ENCODE results near the gene DIS3L2. TPM values are rescaled to one million over a fixed set of nuclear protein-coding genes. Genes with fewer than 3 reads are reported as not detected.
"Not testable (repeated sequence)": the region's sequence is repeated elsewhere in the genome, so short reads cannot be mapped to it uniquely, and the experiment has no call there.

DIS3L2 gene
- total RNA-seq, 1 donor from 2014 or later: 53.6 TPM

- H3K27me3 Mint-ChIP-seq: peaks cover 65% of the 10 kb centered on the region
- no peak for DNase-seq (ENCODE audit: extremely low spot score, unreplicated experiment)
- no peaks in the 10 kb centered on the region for H3K9me3 Mint-ChIP-seq
- H3K36me3 Mint-ChIP-seq: peaks cover 3% of the 10 kb centered on the region
- no peak for TF ChIP-seq CTCF (conservative IDR thresholded peaks at IDR 0.05)
- H3K4me1 Mint-ChIP-seq (ENCODE audit: unreplicated experiment): peaks cover 14% of the 10 kb centered on the region
- no peak overlapping the region for H3K27ac Mint-ChIP-seq
- H3K4me3 Mint-ChIP-seq: no peak overlapping the region
Observed at GRCh38 chr2:232384466-232384865, 423.0 kb downstream of the DIS3L2 start.

- Mint-ChIP-seq H3K27me3 (peaks cover 71% of the 10 kb centered on the region), H3K4me1 (ENCODE audit: unreplicated experiment) (peaks cover 14% of the 10 kb centered on the region)
- H3K4me3 Mint-ChIP-seq; DNase-seq (ENCODE audit: extremely low spot score, unreplicated experiment); H3K9me3 Mint-ChIP-seq; H3K27ac Mint-ChIP-seq; H3K36me3 Mint-ChIP-seq: not testable (repeated sequence)
Observed at GRCh38 chr2:232385058-232385457, 423.5 kb downstream of the DIS3L2 start.

GRCh38 chr2:232385660-232386489 is 424.4 kb downstream of the DIS3L2 start:
- peak; percentile 6 for TF ChIP-seq CTCF (conservative IDR thresholded peaks at IDR 0.05)
- no peak for DNase-seq (ENCODE audit: extremely low spot score, unreplicated experiment)
- H3K4me1 Mint-ChIP-seq (ENCODE audit: unreplicated experiment): peaks cover 14% of the 10 kb centered on the region
- peak overlapping the region; percentile 58 for H3K27ac Mint-ChIP-seq
- H3K36me3 Mint-ChIP-seq: peaks cover 3% of the 10 kb centered on the region
- no peaks in the 10 kb centered on the region for H3K9me3 Mint-ChIP-seq
- peak overlapping the region; percentile 68 for H3K4me3 Mint-ChIP-seq
- peaks cover 79% of the 10 kb centered on the region for H3K27me3 Mint-ChIP-seq

- no peak for DNase-seq (ENCODE audit: extremely low spot score, unreplicated experiment)
- H3K4me1 Mint-ChIP-seq (ENCODE audit: unreplicated experiment): peaks cover 14% of the 10 kb centered on the region
- no peak for TF ChIP-seq CTCF (conservative IDR thresholded peaks at IDR 0.05)
- peaks cover 83% of the 10 kb centered on the region for H3K27me3 Mint-ChIP-seq
- H3K9me3 Mint-ChIP-seq: no peaks in the 10 kb centered on the region
- peaks cover 3% of the 10 kb centered on the region for H3K36me3 Mint-ChIP-seq
- peak overlapping the region; percentile 68 for H3K4me3 Mint-ChIP-seq
- no peak overlapping the region for H3K27ac Mint-ChIP-seq
Observed at GRCh38 chr2:232386490-232386739, 424.9 kb downstream of the DIS3L2 start.

Small RNA genes within 50 kb of the gene (microRNA-seq; reads per million reads assigned to microRNA genes)
- gene MIR562: not detected

Other genes with a start within 250 kb of the DIS3L2 start
- 15.3 and 24.3 TPM in 2 replicates for gene PDE6D, start 180.4 kb upstream of the DIS3L2 start, total RNA-seq (ENCODE audit: low replicate concordance)
- 36.4 and 48.1 TPM in 2 replicates for gene COPS7B, start 175.3 kb upstream of the DIS3L2 start, total RNA-seq (ENCODE audit: low replicate concordance)
- 1.6 and 5.4 TPM in 2 replicates for gene NPPC, start 35.3 kb upstream of the DIS3L2 start, total RNA-seq (ENCODE audit: low replicate concordance)

Measured in type B pancreatic cell (in vitro differentiated cells).